MM.1S (cell line): ENCODE measurements around the gene DCBLD1.

Source experiments
- DNase-seq: peaks from one replicate; pipeline ENCODE4 v3.0.0-alpha.2; 2015
- H2AFZ ChIP-seq: fragments of 300-600 bp; sonication (generic); 2 replicates; pipeline ENCODE4 v1.6.0; 2016; ENCODE audit warnings: antibody characterized with exemption, low read length
- H3F3A ChIP-seq: fragments of 300-600 bp; sonication (generic); 2 replicates; pipeline ENCODE4 v1.6.1; 2016; ENCODE audit warnings: mild to moderate bottlenecking, antibody characterized with exemption, low read length, moderate library complexity, mixed read lengths; ENCODE audit not compliant: insufficient read depth
- H3K27ac ChIP-seq: fragments of 300-600 bp; sonication (generic); 2 replicates; pipeline ENCODE4 v1.5.1; 2016; ENCODE audit warnings: mild to moderate bottlenecking, low read length
- H3K27me3 ChIP-seq: fragments of 300-600 bp; sonication (generic); replicated peaks from 2 replicates; pipeline ENCODE4 v1.6.0; 2016; ENCODE audit warnings: low read length; ENCODE audit not compliant: insufficient read depth
- H3K36me3 ChIP-seq: fragments of 300-600 bp; sonication (generic); replicated peaks from 2 replicates; pipeline ENCODE4 v1.6.1; 2016; ENCODE audit warnings: mild to moderate bottlenecking, low read length, mixed read lengths; ENCODE audit not compliant: insufficient read depth
- H3K4me1 ChIP-seq: fragments of 300-600 bp; sonication (generic); 2 replicates; pipeline ENCODE4 v1.6.1; 2016; ENCODE audit warnings: low read length, mixed read lengths
- H3K4me2 ChIP-seq: fragments of 300-600 bp; sonication (generic); 2 replicates; pipeline ENCODE4 v1.6.0; 2016; ENCODE audit warnings: low read depth, low read length
- H3K4me3 ChIP-seq: fragments of 300-600 bp; sonication (generic); 2 replicates; pipeline ENCODE4 v1.5.1; 2016; ENCODE audit warnings: low read length, mixed read lengths
- H3K79me2 ChIP-seq: fragments of 300-600 bp; sonication (generic); 2 replicates; pipeline ENCODE4 v1.6.1; 2016; ENCODE audit warnings: mixed run types, low read length, mixed read lengths
- H3K9ac ChIP-seq: fragments of 300-600 bp; sonication (generic); 2 replicates; pipeline ENCODE4 v1.6.1; 2016; ENCODE audit warnings: low read length, mixed read lengths
- H3K9me2 ChIP-seq: fragments of 300-600 bp; sonication (generic); replicated peaks from 2 replicates; pipeline ENCODE4 v1.6.1; 2016; ENCODE audit warnings: mild to moderate bottlenecking, low read length, mixed read lengths; ENCODE audit not compliant: insufficient read depth
- H3K9me3 ChIP-seq: fragments of 300-600 bp; sonication (generic); replicated peaks from 2 replicates; pipeline ENCODE4 v1.6.1; 2016; ENCODE audit warnings: mild to moderate bottlenecking, low read length, mixed read lengths; ENCODE audit not compliant: insufficient read depth
- H4K20me1 ChIP-seq: fragments of 300-600 bp; sonication (generic); 2 replicates; pipeline ENCODE4 v1.6.1; 2016; ENCODE audit warnings: mild to moderate bottlenecking, low read length, moderate library complexity, mixed read lengths; ENCODE audit not compliant: insufficient read depth
- CTCF ChIP-seq: fragments of 300-600 bp; sonication (generic); IDR thresholded peaks from 2 replicates; pipeline ENCODE4 v1.5.1; 2016; ENCODE audit warnings: antibody characterized with exemption, low read length, mixed read lengths
- EZH2 ChIP-seq: fragments of 300-600 bp; sonication (generic); optimal IDR thresholded peaks from 2 replicates; pipeline ENCODE3; 2017; ENCODE audit warnings: low read depth, mild to moderate bottlenecking, antibody characterized with exemption, low read length, mixed read lengths
- EZH2phosphoT487 ChIP-seq: fragments of 300-600 bp; sonication (generic); IDR thresholded peaks from 2 replicates; pipeline ENCODE4 v1.6.1; 2018; ENCODE audit warnings: antibody characterized with exemption, low read length

The DCBLD1 gene

DNA sequence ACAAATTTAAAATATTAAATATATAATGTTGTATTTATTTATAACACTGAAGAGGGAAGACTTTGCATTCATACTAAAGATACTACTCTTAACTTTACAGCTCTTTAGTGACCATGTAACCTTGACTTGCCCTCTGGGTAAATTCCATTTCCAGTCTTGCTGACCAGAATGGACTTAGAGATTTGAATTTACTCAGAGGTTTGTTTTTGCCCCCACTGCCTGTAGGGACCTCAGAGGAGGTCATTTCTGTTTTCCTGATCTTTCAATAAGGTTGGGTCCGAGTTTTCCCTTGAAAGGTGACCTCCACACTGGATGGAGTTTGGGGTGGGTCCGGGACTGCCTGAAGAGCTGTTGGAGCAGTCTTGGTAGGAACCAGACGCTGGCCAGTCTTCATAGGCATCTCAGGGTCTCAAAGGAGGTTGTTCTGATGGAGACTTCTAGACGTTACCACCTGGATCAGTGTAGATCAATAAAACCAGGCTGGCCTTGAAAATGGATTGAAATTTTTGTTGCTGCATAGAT lies 26.0 kb downstream of the DCBLD1 start:
- no peaks in the 10 kb centered on the region for H3K36me3 ChIP-seq
- no peak overlapping the region for H3K4me3 ChIP-seq
- H3K4me2 ChIP-seq, result no peak overlapping the region
- H3K9ac ChIP-seq, result no peak overlapping the region
- no peaks in the 10 kb centered on the region for H4K20me1 ChIP-seq
- H3K27ac ChIP-seq, result no peak overlapping the region
- no peaks in the 10 kb centered on the region for H3K27me3 ChIP-seq
- H2AFZ ChIP-seq, result no peak overlapping the region
- H3K9me2 ChIP-seq, result no peaks in the 10 kb centered on the region
- TF ChIP-seq EZH2 (no peak), CTCF (no peak), EZH2phosphoT487 (no peak)
- peaks cover 33% of the 10 kb centered on the region for H3K4me1 ChIP-seq
- no peaks in the 10 kb centered on the region for H3K9me3 ChIP-seq
- peaks cover 9% of the 10 kb centered on the region for H3F3A ChIP-seq
- DNase-seq, result no peak
- peaks cover 85% of the 10 kb centered on the region for H3K79me2 ChIP-seq

GRCh38 chr6:117509021-117509420 lies 26.5 kb downstream of the DCBLD1 start:
- Histone ChIP-seq H3F3A (peaks cover 4% of the 10 kb centered on the region; the same call in 1 of the 2 replicates), H2AFZ (no peak overlapping the region), H3K4me3 (no peak overlapping the region), H3K27ac (no peak overlapping the region), H3K79me2 (peaks cover 89% of the 10 kb centered on the region), H3K27me3 (no peaks in the 10 kb centered on the region), H3K9me3 (no peaks in the 10 kb centered on the region), H3K4me2 (no peak overlapping the region), H3K36me3 (no peaks in the 10 kb centered on the region), H4K20me1 (no peaks in the 10 kb centered on the region), H3K9ac (no peak overlapping the region), H3K4me1 (peaks cover 27% of the 10 kb centered on the region), H3K9me2 (no peaks in the 10 kb centered on the region)
- TF ChIP-seq EZH2phosphoT487, result no peak
- no peak for TF ChIP-seq EZH2
- no peak for TF ChIP-seq CTCF
- no peak for DNase-seq

- no peak overlapping the region for H2AFZ ChIP-seq
- no peaks in the 10 kb centered on the region for H4K20me1 ChIP-seq
- H3K9ac ChIP-seq, result no peak overlapping the region
- H3K9me2 ChIP-seq, result no peaks in the 10 kb centered on the region
- no peaks in the 10 kb centered on the region for H3F3A ChIP-seq
- H3K4me3 ChIP-seq, result no peak overlapping the region
- H3K9me3 ChIP-seq, result no peaks in the 10 kb centered on the region
- H3K36me3 ChIP-seq, result no peaks in the 10 kb centered on the region
- no peak for TF ChIP-seq EZH2
- no peak for TF ChIP-seq EZH2phosphoT487
- TF ChIP-seq CTCF, result no peak
- H3K79me2 ChIP-seq, result peaks cover 72% of the 10 kb centered on the region
- no peaks in the 10 kb centered on the region for H3K4me1 ChIP-seq
- H3K27me3 ChIP-seq, result no peaks in the 10 kb centered on the region
- DNase-seq, result no peak
- H3K27ac ChIP-seq, result no peak overlapping the region
- no peak overlapping the region for H3K4me2 ChIP-seq
Measured at GRCh38 chr6:117512056-117512828, 29.8 kb downstream of the DCBLD1 start.
